ENCODE measurements around the gene FNDC3B.

The FNDC3B gene

GRCh38 chr3:172357850-172358754, 318.7 kb downstream of the FNDC3B start:
- Histone ChIP-seq H3K27ac (ENCODE audit: low read length) (no peak overlapping the region), H3K4me2 (ENCODE audit: low read depth, low read length) (no peak overlapping the region), H3K27me3 (replicated peaks; ENCODE audit: insufficient read depth, low read length) (no peaks in the 10 kb centered on the region), H3K4me1 (ENCODE audit: low read length) (no peaks in the 10 kb centered on the region), H3K9me2 (replicated peaks; ENCODE audit: insufficient read depth, low read length) (no peaks in the 10 kb centered on the region), H3K79me2 (ENCODE audit: low read length) (0 out of 2 replicates have a peak, but pooled peaks cover 3% of the 10 kb centered on the region), H3K4me3 (ENCODE audit: low read length) (no peak overlapping the region), H3F3A (ENCODE audit: insufficient read depth, low read length) (no peaks in the 10 kb centered on the region), H3K9me3 (replicated peaks; ENCODE audit: insufficient read depth, low read length) (no peaks in the 10 kb centered on the region), H4K20me1 (ENCODE audit: insufficient read depth, low read length) (no peaks in the 10 kb centered on the region), H3K36me3 (replicated peaks; ENCODE audit: insufficient read depth, low read length) (peaks cover 23% of the 10 kb centered on the region; the same call in 1 of the 2 replicates), H2AFZ (ENCODE audit: low read length) (no peak overlapping the region), H3K9ac (ENCODE audit: low read length) (no peak overlapping the region)
- TF ChIP-seq EZH2phosphoT487 (IDR thresholded peaks at IDR 0.05; ENCODE audit: low read length) (no peak), EZH2 (optimal IDR thresholded peaks at IDR 0.05; ENCODE audit: low read depth, low read length) (no peak)
- DNase-seq: no peak

GRCh38 chr3:172359231-172359630, 319.9 kb downstream of the FNDC3B start:
- Histone ChIP-seq H3K9ac (ENCODE audit: low read length) (no peak overlapping the region), H3K9me2 (replicated peaks; ENCODE audit: insufficient read depth, low read length) (no peaks in the 10 kb centered on the region), H3K4me2 (ENCODE audit: low read depth, low read length) (no peak overlapping the region), H3K79me2 (ENCODE audit: low read length) (0 out of 2 replicates have a peak, but pooled peaks cover 3% of the 10 kb centered on the region), H3K4me3 (ENCODE audit: low read length) (no peak overlapping the region), H3K27ac (ENCODE audit: low read length) (no peak overlapping the region), H3F3A (ENCODE audit: insufficient read depth, low read length) (no peaks in the 10 kb centered on the region), H3K9me3 (replicated peaks; ENCODE audit: insufficient read depth, low read length) (no peaks in the 10 kb centered on the region), H3K4me1 (ENCODE audit: low read length) (no peaks in the 10 kb centered on the region), H4K20me1 (ENCODE audit: insufficient read depth, low read length) (no peaks in the 10 kb centered on the region), H3K27me3 (replicated peaks; ENCODE audit: insufficient read depth, low read length) (no peaks in the 10 kb centered on the region), H3K36me3 (replicated peaks; ENCODE audit: insufficient read depth, low read length) (peaks cover 16% of the 10 kb centered on the region; the same call in 1 of the 2 replicates), H2AFZ (ENCODE audit: low read length) (no peak overlapping the region)
- DNase-seq: no peak
- TF ChIP-seq CTCF (IDR thresholded peaks at IDR 0.05; ENCODE audit: low read length) (no peak), EZH2 (optimal IDR thresholded peaks at IDR 0.05; ENCODE audit: low read depth, low read length) (no peak), EZH2phosphoT487 (IDR thresholded peaks at IDR 0.05; ENCODE audit: low read length) (no peak)

- no peaks in the 10 kb centered on the region for H3K9me2 ChIP-seq (replicated peaks; ENCODE audit: insufficient read depth, low read length)
- no peaks in the 10 kb centered on the region for H3K4me1 ChIP-seq (ENCODE audit: low read length)
- no peaks in the 10 kb centered on the region for H4K20me1 ChIP-seq (ENCODE audit: insufficient read depth, low read length)
- H3K9me3 ChIP-seq (replicated peaks; ENCODE audit: insufficient read depth, low read length): no peaks in the 10 kb centered on the region
- H3K27ac ChIP-seq (ENCODE audit: low read length): no peak overlapping the region
- H3K27me3 ChIP-seq (replicated peaks; ENCODE audit: insufficient read depth, low read length): no peaks in the 10 kb centered on the region
- no peak overlapping the region for H3K9ac ChIP-seq (ENCODE audit: low read length)
- H2AFZ ChIP-seq (ENCODE audit: low read length): no peak overlapping the region
- TF ChIP-seq CTCF (IDR thresholded peaks at IDR 0.05; ENCODE audit: low read length) (no peak), EZH2phosphoT487 (IDR thresholded peaks at IDR 0.05; ENCODE audit: low read length) (no peak), EZH2 (optimal IDR thresholded peaks at IDR 0.05; ENCODE audit: low read depth, low read length) (no peak)
- H3K4me2 ChIP-seq (ENCODE audit: low read depth, low read length): no peak overlapping the region
- H3K4me3 ChIP-seq (ENCODE audit: low read length): no peak overlapping the region
- H3F3A ChIP-seq (ENCODE audit: insufficient read depth, low read length): no peaks in the 10 kb centered on the region
- peaks cover 16% of the 10 kb centered on the region; the same call in 1 of the 2 replicates for H3K36me3 ChIP-seq (replicated peaks; ENCODE audit: insufficient read depth, low read length)
- 0 out of 2 replicates have a peak, but pooled peaks cover 3% of the 10 kb centered on the region for H3K79me2 ChIP-seq (ENCODE audit: low read length)
- no peak for DNase-seq
Measured at GRCh38 chr3:172359996-172360395, 320.6 kb downstream of the FNDC3B start.
